ENCODE measurements around the gene CAPZA1. TPM values are rescaled to one million over a fixed set of nuclear protein-coding genes. Genes with fewer than 3 reads are reported as not detected.

CAPZA1 gene
- total and polyA plus RNA-seq, 7 donors: 14.8 to 73.3 (median 35.0) TPM

DNA sequence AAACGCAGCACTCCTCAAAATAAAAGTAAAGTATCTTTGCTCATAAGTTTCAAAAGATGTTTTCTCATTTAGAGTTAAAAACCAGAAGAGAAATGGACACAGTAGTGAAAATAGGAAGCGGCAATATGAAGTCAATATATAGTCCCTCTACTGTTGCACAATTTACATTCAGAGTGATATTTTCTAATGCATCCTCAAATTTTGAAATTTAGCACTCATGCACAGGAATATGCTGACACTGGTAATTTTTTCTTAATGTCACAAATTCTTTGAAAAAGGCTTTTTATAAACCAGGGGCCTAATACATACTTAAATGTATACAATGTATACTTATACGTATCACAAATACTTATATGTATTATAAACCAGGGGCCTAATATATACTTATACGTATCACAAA, 20.2 kb upstream of the CAPZA1 start:
- intact Hi-C loops (cut with DNase I): no loop called here
- no peak for TF ChIP-seq CTCF (IDR thresholded peaks at IDR 0.05)

DNA sequence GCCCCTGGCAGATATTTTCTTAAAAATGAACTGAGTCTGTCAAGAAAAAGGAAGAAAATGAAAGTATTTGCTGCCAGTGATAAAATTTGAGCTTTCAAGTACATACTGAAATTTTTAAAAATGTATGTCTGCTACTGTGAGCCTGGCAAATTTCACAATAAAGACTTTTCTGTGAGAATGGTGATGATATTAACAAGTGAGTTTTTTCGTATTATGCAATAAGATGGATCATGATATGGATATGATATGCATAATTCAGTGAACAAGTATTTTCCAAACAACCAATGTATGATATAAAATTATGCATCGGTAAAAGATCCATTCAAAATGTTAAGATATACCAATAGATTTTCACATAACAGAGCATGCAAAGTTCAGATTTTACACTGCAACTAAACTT, 16.6 kb upstream of the CAPZA1 start:
- no peak for TF ChIP-seq CTCF (IDR thresholded peaks at IDR 0.05)
- WGBS, 3 donors: 93 to 99% (median 96%) methylated on average over 2 of the region's 2 CpGs
- no peak for DNase-seq
- Histone ChIP-seq H3K4me3 (no peak overlapping the region), H3K36me3 (ENCODE audit: insufficient read depth in 1 of 2, low read depth in 1 of 2) (peaks cover 6 to 87% of the 10 kb centered on the region in 2 donors), H3K4me1 (no peaks in the 10 kb centered on the region), H3K27ac (no peak overlapping the region), H3K9me3 (no peaks in the 10 kb centered on the region), H3K27me3 (ENCODE audit: insufficient read depth in 3 of 3, low read length in 2 of 3) (no peaks in the 10 kb centered on the region)
- ATAC-seq: no peak
- intact Hi-C loops (cut with DNase I): no loop called here

More for the DNA sequence above, 20.2 kb upstream of the CAPZA1 start:
- no peak for ATAC-seq
- no peak for DNase-seq
- no peaks in the 10 kb centered on the region for H3K27me3 ChIP-seq (ENCODE audit: insufficient read depth in 3 of 3, low read length in 2 of 3)
- H3K4me3 ChIP-seq: no peak overlapping the region
- 93 to 96% (median 96%) methylated on average over 4 of the region's 4 CpGs for WGBS, 3 donors
- peaks cover 3 to 91% of the 10 kb centered on the region in 2 donors for H3K36me3 ChIP-seq (ENCODE audit: insufficient read depth in 1 of 2, low read depth in 1 of 2)
- H3K4me1 ChIP-seq: no peaks in the 10 kb centered on the region
- H3K27ac ChIP-seq: no peak overlapping the region
- no peaks in the 10 kb centered on the region for H3K9me3 ChIP-seq

DNA sequence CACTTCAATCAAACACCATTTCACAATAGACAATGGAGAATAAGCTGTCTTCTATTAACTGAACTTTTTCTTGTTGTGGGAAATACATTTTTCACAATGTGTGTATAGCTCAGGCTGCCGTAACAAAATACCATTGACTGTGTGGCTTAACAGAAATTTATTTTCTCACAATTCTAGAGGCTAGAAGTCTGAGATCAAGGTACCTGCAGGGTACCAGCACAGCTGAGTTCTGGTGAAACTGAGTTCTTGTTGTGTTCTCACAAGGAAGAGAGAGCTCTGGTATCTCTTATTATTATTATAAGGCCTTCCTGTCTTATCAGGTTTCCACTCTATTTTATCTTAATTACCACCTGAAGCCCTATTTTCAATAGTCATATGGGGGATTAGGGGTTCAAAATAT, 16.1 kb upstream of the CAPZA1 start:
- H3K4me1 ChIP-seq: no peaks in the 10 kb centered on the region
- H3K27ac ChIP-seq: no peak overlapping the region
- 95 to 98% (median 96%) methylated on average over 1 of the region's 1 CpG for WGBS, 3 donors
- intact Hi-C loops (cut with DNase I): no loop called here
- ATAC-seq: no peak
- DNase-seq: no peak
- no peaks in the 10 kb centered on the region for H3K9me3 ChIP-seq
- H3K27me3 ChIP-seq (ENCODE audit: insufficient read depth in 3 of 3, low read length in 2 of 3): no peaks in the 10 kb centered on the region
- peaks cover 6 to 89% of the 10 kb centered on the region in 2 donors for H3K36me3 ChIP-seq (ENCODE audit: insufficient read depth in 1 of 2, low read depth in 1 of 2)
- H3K4me3 ChIP-seq: no peak overlapping the region
- no peak for TF ChIP-seq CTCF (IDR thresholded peaks at IDR 0.05)

DNA sequence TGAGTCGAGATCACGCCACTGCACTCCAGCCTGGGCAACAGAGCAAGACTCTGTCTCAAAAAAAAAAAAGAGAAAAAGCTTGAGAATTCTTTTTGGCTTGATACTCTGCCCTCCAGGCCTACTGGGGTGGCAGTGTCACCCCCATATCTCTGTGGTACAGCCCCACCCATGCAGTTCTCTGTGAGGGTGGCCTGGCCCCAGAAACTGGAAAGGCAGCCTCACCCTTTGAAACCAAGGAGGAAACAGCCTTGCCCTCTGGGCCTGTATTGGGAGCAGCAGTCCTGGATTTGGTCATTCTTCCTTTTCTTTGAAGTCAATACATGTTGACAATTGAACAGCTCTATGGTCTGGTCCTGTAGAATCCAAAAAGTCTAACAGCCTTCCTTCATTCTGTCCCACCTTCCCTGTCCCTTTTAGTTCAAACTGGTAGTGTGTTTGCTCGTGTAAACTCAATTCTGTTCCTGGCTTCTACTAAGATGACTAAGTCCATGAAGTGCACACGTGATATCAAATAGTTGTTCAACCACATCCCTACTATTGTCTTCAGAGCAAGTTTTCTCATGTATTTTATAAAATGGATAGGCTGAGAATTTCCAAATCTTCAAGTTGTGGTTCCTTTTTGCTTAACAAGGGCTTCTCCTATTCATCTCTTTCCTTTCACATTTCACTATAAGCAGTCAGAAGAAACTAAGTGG, 13.9 kb upstream of the CAPZA1 start:
- intact Hi-C loops (cut with DNase I): no loop called here
- no peaks in the 10 kb centered on the region for H3K27me3 ChIP-seq (ENCODE audit: insufficient read depth in 3 of 3, low read length in 2 of 3)
- H3K27ac ChIP-seq: no peak overlapping the region
- DNase-seq: no peak
- no peaks in the 10 kb centered on the region for H3K4me1 ChIP-seq
- H3K4me3 ChIP-seq: no peak overlapping the region
- ATAC-seq: no peak
- peaks cover 11 to 93% of the 10 kb centered on the region in 2 donors for H3K36me3 ChIP-seq (ENCODE audit: insufficient read depth in 1 of 2, low read depth in 1 of 2)
- 84 to 90% (median 89%) methylated on average over 4 of the region's 4 CpGs for WGBS, 3 donors
- TF ChIP-seq CTCF (IDR thresholded peaks at IDR 0.05): no peak
- no peaks in the 10 kb centered on the region for H3K9me3 ChIP-seq

Measured in psoas muscle (tissue), 8 donors.